Breast epithelium (tissue), 3 donors: ENCODE results near the gene CD164.

ENCODE experiments used
- POLR2A ChIP-seq: fragments of 450-650 bp; IDR thresholded peaks from one replicate; pipeline ENCODE4 v1.6.1; 2016; ENCODE audit warnings: antibody characterized with exemption, mild to moderate bottlenecking, moderate library complexity
- POLR2AphosphoS5 ChIP-seq, 3 donors: sonication (generic); formaldehyde crosslinking; IDR thresholded peaks; one replicate each; pipeline ENCODE4 v1.6.1; 2017; ENCODE audit warnings: antibody characterized with exemption in 3 of 3
- TF ChIP-seq, protein P1 (sequence below), 3 donors: fragments of 450-650 bp; IDR thresholded peaks; one replicate each; pipeline ENCODE4 v1.5.1; 2016 to 2017; ENCODE audit warnings: antibody characterized with exemption in 3 of 3, mild to moderate bottlenecking in 3 of 3, moderate library complexity in 3 of 3

DNA sequence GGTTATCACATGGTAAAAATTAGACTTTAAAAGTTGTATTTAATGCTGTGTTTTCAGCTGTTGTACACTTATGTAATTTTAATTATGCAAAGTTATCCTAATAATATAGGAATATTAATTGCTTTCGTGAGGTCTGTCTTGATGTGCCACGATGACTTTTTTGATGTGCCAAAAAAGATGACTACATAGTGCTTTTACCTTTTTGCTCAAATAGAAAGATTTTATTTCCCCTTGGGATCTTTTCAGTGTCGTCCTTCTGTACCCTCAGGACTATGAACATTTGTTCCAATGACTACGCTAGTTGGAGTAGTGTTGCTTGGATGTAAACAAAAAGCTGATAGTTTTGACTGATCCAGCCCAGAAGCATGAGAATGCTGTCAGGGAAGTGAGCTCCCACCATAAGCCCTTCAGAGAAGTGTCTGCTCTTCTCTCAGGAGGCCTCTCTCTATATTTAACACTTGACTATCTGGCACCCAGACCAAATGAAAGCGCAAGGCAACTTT lies 1.2 kb upstream of the CD164 start:
- TF ChIP-seq POLR2AphosphoS5 (IDR thresholded peaks at IDR 0.05): no peak
- TF ChIP-seq, protein P1, sequence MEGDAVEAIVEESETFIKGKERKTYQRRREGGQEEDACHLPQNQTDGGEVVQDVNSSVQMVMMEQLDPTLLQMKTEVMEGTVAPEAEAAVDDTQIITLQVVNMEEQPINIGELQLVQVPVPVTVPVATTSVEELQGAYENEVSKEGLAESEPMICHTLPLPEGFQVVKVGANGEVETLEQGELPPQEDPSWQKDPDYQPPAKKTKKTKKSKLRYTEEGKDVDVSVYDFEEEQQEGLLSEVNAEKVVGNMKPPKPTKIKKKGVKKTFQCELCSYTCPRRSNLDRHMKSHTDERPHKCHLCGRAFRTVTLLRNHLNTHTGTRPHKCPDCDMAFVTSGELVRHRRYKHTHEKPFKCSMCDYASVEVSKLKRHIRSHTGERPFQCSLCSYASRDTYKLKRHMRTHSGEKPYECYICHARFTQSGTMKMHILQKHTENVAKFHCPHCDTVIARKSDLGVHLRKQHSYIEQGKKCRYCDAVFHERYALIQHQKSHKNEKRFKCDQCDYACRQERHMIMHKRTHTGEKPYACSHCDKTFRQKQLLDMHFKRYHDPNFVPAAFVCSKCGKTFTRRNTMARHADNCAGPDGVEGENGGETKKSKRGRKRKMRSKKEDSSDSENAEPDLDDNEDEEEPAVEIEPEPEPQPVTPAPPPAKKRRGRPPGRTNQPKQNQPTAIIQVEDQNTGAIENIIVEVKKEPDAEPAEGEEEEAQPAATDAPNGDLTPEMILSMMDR (IDR thresholded peaks at IDR 0.05): no peak
- TF ChIP-seq POLR2A: no peak
